Stimulated activated CD4-positive, alpha-beta T cell treated with anti-CD3 and anti-CD28 coated beads, Interleukin-12 subunit alpha, Interleukin-12 subunit beta, amount 100 ng/mL, for 24 hours (primary cell): ENCODE results near the gene RFX5.
"Not testable (repeated sequence)": the region's sequence is repeated elsewhere in the genome, so short reads cannot be mapped to it uniquely, and the experiment has no call there.

Experiments
- DNase-seq, 2 experiments: peaks; one replicate each; pipeline ENCODE4 v3.0.0-alpha.2; 2020; ENCODE audit warnings: low read depth in 2 of 2

The RFX5 gene

GRCh38 chr1:151346769-151347522 lies at the start of gene RFX5:
Gene RFX5 (minus strand): TSS chr1:151347252. CDS start chr1:151346320, 932 bp downstream.
- peak; percentile 87 for DNase-seq

GRCh38 chr1:151396265-151396664 lies 49.2 kb upstream of the RFX5 start:
- not testable (repeated sequence) for DNase-seq

GRCh38 chr1:151393583-151393982 lies 46.5 kb upstream of the RFX5 start:
- DNase-seq, result no peak

GRCh38 chr1:151391079-151391563 lies 44.1 kb upstream of the RFX5 start:
- DNase-seq, result no peak

DNA sequence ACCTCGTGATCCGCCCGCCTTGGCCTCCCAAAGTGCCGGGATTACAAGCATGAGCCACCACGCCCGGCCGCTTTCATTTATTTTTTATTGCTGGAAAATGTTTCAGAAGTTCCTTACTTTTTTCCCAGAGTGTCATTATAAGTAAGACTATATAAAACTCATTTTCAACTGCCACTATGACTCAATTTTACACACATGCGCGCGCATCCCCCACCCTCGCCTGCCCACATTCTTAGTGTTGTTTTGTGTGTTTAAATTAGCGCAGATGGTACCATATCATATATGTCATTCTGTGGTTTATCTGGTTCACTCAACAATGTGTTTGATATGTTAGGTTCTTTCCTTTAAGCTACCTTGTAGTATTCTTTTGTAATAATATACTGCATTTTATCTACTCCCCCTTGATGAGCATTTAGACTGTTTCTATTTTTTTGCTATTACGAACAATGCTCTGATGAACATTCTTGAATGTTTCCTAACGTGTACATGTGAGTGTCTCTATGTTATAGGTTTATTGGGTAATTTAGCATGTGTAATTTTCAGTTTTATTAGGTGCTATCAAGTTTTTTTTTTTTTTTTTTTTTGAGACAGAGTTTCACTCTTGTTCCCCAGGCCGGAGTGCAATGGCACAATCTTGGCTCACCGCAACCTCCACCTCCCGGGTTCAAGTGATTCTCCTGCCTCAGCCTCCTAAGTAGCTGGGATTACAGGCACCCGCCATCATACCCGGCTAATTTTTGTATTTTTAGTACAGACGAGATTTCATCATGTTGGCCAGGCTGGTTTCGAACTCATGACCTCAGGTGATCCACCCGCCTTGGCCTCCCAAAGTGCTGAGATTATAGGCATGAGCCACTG lies 43.4 kb upstream of the RFX5 start:
- not testable (repeated sequence) for DNase-seq

GRCh38 chr1:151386002-151386401 lies 39.0 kb upstream of the RFX5 start:
- DNase-seq, result no peak

GRCh38 chr1:151384584-151384983 lies 37.5 kb upstream of the RFX5 start:
- no peak for DNase-seq

- DNase-seq, result no peak
Observed at GRCh38 chr1:151377150-151377884, 30.3 kb upstream of the RFX5 start.

GRCh38 chr1:151373196-151373595 lies 26.1 kb upstream of the RFX5 start:
- DNase-seq, result no peak

DNA sequence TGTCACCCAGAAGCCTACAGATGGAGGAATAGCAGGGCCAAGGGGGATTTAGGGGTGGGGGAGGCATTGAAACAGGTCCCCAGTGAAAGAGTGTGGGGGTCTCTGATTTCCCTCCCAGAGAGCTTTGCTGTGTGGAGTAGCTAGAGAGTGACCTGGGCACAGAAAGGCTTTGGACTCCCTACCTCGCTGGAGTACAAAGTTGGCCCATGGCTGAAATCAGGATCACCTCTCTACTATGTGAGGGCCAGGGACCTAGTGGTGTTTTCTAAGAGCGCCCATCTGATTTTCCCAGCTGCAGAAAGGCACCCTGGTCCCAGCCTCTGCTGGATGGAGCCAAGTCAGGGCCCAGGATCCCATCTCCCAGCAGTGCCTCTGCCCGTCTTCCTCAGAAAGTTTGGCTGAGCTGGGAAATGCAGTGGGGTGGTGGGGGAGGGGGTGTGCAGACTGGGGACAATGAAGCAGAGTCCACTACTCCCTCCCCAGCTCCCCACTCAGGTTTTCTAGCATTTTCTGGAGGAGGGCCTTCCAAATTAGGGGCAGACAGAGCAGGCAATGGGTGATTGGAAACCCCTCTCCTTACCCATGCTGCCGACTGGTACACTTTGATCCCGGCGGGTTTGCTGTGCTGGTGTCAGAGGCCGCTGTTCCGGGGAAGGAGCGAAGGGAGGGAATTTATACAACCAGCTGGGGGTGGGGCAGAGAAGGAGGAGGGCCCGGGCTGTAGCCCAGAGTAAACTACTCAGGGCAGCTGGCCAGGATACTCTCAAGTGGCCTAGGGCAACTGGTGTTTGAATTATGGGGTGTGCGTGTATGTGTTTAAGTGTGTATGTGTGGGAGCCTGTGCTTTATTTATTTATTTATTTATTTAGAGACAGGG lies 25.2 kb upstream of the RFX5 start, which contains the start of gene SELENBP1:
Gene SELENBP1, minus strand, starts transcription at position 648 of the 877 bp plus-strand sequence. Its CDS starts 64 bp downstream, at position 584.
- no peak for DNase-seq

- DNase-seq, result no peak
Observed at GRCh38 chr1:151371370-151372057, 24.5 kb upstream of the RFX5 start.

GRCh38 chr1:151370211-151370911 lies 23.3 kb upstream of the RFX5 start:
- DNase-seq, result no peak

- no peak for DNase-seq
Observed at GRCh38 chr1:151369621-151370048, 22.6 kb upstream of the RFX5 start.

GRCh38 chr1:151369302-151369610 lies 22.2 kb upstream of the RFX5 start:
- no peak for DNase-seq

DNA sequence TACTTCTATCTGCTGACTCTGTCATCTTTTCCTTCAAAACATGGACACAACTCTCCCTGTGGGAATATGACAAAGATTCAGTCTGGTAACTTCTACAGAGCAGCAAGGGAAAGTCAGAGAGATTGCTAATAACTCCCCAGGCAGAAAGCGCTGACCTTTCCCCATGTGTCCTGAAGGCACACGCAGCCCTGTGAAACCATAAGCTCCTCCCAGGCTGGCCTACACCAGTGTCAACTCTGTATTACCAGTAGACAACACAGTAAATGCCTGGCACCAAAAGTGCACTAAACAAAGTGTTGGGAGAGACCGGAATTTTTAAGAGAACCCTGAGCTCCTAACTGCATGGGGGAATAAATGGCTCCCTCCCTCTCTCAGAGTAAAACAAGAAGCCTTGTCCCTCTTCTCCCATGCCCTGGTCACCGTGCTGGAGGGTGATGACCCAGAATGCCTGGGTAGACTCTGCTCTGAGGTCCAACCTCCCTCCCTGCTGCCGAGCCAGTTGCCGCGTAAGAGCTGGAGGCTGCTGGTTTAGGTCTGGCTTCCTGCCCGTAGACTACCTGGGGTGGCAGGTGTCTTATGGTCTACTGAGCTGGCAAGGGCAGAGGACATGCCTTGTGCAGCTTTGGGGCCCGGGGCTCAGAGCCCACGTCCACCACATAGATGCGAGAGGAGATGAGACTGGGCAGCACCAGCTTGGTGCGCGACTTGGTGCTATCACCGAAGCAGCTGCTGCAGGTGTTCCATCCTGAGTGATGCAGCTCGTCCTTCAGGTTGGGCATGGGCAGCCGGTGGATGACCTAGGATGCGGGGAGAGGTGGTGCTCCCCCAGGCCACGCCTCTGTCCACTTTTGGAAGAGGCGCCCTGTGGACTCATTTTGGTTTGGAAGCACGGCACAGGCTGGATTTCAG lies 21.6 kb upstream of the RFX5 start:
- no peak for DNase-seq

DNA sequence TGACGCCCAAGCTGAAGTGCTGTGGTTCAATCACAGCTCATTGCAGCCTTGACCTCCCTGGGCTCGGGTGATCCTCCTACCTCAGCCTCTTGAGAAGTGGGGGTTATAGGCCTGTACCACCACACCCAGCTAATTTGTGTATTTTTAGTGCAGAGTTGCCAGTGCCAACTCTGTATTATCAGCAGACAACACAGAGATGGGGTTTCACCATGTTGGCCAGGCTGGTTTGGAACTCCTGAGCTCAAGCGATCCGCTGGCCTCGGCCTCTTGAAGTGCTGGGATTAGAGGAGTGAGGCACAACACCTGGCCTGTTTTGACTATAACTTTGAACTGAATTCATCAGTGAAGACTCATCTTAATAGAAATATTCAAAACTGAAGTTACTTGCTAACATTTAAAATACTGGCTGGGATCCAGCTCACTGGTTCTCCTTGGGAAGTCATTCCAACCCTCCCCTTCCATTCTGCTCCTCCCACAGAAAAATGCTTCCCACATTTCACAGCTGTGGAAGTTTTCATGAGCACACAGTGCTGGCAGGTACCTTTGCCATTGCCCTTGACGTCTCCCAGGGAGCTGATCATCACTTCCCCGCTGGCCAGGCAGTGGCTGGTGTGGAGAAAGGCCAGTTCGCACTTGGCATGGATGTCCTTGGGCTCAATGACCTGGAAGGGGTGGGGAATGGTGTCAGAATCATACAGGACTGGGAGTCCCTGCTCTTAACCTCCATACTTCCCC lies 20.8 kb upstream of the RFX5 start:
- no peak for DNase-seq

GRCh38 chr1:151364996-151365395 lies 17.9 kb upstream of the RFX5 start:
- DNase-seq, result no peak
